NB4 (cell line): ENCODE results near the gene ZNF322.
"Not testable (repeated sequence)": the region's sequence is repeated elsewhere in the genome, so short reads cannot be mapped to it uniquely, and the experiment has no call there.

Experiments
- CTCF ChIP-seq: IDR thresholded peaks from one replicate; pipeline ENCODE4 v1.5.1; 2012; ENCODE audit warnings: low read depth, low read length
- POLR2A ChIP-seq: IDR thresholded peaks from 2 replicates; pipeline ENCODE4 v1.6.1; 2011; ENCODE audit warnings: mild to moderate bottlenecking; ENCODE audit not compliant: insufficient read length; ENCODE audit errors: extremely low read depth

- TF ChIP-seq CTCF, POLR2A: not testable (repeated sequence)
Observed at GRCh38 chr6:26682435-26683042, 23.0 kb upstream of the ZNF322 start.
